NCI-H2196 (cell line): ENCODE results near the gene UBE4A.

Experiments used
- DNase-seq: peaks from one replicate; lab custom pipeline; 2025; ENCODE audit not compliant: unreplicated experiment; lab: John Stamatoyannopoulos, UW

The UBE4A gene

GRCh38 chr11:118359295-118359958, at the start of gene UBE4A:
TSS of gene UBE4A (plus strand) at chr11:118359600. CDS start at chr11:118365081, 5,481 bp downstream.
- peak; percentile 95 for DNase-seq

DNA sequence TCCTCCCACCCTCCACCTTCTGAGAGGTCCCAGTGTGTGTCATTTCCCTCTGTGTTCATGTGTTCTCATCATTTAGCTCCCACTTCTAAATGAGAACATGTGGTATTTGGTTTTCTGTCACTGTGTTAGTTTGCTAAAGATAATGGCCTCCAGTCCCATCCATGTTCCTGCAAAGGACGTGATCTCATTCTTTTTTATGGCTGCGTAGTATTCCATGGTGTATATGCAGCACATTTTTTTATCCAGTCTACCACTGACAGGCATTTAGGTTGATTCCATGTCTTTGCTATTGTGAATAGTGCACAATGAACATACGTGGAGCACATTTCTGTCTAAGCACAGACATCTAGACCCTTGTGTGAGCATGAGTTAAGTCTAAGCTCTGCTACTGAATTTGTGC, 49.1 kb upstream of the UBE4A start:
- DNase-seq, result no peak

DNA sequence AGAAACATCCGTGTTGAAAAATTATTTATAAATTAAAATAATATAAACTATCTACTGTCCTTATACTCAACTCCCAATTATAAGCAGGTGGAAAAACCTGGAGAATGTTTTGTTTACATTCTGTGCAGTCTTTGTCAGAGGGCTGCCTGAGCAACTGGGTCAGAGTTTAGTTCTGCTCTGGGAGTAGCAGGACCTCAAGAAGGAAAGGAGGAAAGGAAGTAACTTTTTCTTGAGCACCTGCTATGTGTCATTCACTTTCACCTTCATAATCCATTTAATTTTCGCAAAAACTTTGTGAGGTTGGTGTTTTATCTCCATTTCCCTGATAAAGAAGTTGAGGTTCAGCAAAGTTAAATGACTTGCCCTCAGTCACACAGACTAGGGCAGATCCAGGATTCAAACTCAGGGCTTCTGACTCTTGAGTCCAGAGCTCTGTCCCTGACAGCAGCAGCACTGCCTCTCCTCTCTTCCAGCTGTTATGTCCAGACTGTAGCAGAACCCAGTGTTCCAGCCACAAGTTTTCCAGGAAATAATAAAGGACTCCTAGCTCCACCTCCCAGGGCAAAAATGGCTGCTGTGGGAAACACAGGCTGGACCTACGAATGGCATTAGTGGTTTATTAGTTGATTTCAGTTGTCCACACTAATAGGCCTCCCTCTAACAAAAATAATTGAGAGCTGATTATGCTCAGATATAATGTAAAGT, 48.5 kb upstream of the UBE4A start:
- DNase-seq, result no peak

DNA sequence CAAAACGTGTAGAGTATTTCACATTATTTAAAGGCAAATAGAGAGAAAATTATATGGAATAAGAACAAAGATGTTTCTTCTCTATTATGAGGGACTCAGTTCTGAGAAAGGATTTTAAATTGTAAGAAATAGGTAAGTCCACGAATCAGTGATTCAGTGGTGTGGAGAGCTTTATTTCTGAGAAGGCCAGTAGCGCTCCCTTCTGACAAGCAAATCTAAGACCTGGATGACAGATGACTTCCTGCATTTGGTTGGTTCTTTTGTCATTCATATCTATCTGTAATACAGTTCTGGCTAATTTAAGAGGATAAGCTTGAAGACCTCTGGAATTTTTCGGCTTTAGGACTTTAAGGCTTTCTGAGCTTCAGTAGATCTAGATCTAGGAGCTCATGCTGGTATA, 47.9 kb upstream of the UBE4A start:
- DNase-seq, result no peak

GRCh38 chr11:118312328-118312727, 47.1 kb upstream of the UBE4A start:
- no peak for DNase-seq

DNA sequence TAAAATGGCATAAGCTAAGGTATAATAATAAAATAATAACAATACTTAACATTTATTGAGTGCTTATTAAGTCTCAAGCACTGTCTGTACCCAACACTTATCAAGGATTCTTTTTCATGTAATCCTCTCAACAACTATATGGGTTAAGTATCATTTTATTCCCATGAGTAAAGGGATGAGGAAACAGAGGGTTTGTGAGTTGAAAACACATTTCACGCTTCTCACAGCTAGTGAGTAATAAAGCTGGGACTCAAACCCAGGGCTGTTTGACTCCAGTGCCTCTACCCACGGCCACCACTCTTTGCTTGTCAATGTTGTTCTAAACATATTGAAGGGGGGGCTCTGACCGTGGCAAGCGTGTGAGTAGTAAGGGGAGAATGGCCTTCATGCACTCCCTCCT, 46.2 kb upstream of the UBE4A start:
- DNase-seq, result no peak

GRCh38 chr11:118314988-118315411, 44.4 kb upstream of the UBE4A start:
- DNase-seq, result no peak

DNA sequence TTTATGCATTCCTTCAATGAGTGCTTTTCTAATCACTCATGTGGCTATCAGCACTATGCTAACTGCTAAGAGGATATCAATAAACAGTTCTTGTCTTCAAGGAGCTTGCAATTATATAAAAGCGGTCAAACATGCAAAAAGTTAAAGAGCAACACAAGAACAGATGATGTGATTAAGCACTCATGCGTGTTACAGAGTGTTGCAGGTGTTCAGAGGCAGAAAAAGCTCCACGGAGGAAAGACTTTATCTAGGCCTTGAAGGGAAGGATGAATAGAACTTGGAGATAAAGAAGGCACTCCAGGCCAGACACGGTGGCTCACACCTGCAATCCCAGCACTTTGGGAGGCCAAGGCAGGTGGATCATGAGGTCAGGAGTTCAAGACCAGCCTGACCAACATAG, 41.3 kb upstream of the UBE4A start:
- DNase-seq, result no peak

DNA sequence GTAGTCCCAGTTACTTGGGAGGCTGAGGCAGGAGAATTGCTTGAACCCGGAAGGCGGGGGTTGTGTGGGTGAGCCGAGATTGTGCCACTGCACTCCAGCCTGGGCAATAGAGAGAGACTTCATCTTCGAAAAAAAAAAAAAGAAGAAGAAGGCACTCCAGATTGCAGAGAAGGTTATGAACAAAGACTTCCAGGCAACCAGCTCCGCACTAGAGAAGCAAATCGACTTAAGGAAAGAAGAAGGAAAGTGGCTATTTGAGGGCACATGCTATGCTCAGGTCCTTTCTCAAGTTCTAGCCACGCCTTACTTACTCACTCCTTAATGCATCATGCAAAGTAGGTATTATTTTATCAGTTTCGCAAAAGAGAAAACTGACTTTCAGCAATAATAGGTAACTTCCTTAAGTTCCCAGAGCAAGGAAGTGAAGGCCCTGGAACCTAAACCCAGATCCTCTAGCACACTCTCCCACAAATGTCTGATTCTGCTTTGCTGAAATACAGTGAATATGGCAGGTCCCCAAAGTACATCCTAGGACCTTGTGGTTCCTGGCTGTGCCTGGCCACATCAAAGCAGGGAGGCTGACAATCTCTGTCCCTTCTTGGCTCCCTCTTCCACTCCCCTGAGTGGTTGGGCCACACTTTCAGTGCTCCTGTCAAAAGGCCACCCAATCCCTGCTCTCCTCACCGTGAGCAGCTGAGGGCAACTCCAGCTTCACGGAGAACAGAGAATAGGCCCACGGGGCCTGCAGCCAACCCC, 40.6 kb upstream of the UBE4A start:
- no peak for DNase-seq

GRCh38 chr11:118319337-118319707, 40.1 kb upstream of the UBE4A start:
- no peak for DNase-seq

- no peak for DNase-seq
Measured at GRCh38 chr11:118320515-118320914, 38.9 kb upstream of the UBE4A start.

GRCh38 chr11:118321386-118322082, 37.9 kb upstream of the UBE4A start:
- DNase-seq, result peak; percentile 11

- DNase-seq, result no peak
Measured at GRCh38 chr11:118322721-118323120, 36.7 kb upstream of the UBE4A start.

DNA sequence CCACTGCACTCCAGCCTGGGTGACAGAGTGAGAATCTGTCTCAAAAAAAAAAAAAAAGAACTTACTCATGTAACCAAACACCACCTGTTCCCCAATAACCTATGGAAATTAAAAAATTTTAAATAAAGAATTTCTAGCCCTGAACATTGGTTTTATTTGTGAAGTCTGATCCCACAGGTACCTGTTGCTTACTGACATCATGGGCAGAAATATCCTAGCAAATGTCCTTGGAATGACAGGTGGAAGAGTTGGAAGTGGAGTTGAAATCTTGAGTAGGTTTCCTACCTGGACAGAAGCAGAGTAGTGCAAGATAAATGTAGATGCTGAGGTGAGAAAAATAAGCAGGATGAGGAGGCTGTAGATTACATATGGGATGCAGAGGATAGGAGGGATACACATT, 34.1 kb upstream of the UBE4A start:
- no peak for DNase-seq

GRCh38 chr11:118328745-118329144, 30.7 kb upstream of the UBE4A start:
- no peak for DNase-seq

GRCh38 chr11:118334745-118335144, 24.7 kb upstream of the UBE4A start:
- no peak for DNase-seq

DNA sequence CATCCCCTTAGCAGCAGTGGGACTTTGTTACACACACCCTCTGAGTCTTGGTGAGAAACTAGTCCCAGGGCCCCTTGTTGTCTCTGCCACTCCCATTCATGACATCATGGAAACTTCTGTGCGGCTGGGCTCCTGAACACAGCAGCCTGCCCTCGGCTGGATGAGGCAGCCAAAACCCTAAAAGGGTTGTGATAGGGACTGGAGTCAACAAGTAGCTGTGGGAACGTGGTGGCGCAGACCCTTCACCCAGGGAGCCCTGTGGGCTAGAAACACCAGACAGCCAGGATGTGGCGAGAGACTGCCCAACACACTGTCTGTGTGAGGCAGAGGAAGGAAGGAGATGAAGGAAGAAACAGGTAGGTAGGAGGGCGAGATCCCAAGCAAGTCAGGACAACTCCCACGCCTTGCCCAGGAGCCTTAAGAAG, 20.8 kb upstream of the UBE4A start:
- DNase-seq, result no peak

DNA sequence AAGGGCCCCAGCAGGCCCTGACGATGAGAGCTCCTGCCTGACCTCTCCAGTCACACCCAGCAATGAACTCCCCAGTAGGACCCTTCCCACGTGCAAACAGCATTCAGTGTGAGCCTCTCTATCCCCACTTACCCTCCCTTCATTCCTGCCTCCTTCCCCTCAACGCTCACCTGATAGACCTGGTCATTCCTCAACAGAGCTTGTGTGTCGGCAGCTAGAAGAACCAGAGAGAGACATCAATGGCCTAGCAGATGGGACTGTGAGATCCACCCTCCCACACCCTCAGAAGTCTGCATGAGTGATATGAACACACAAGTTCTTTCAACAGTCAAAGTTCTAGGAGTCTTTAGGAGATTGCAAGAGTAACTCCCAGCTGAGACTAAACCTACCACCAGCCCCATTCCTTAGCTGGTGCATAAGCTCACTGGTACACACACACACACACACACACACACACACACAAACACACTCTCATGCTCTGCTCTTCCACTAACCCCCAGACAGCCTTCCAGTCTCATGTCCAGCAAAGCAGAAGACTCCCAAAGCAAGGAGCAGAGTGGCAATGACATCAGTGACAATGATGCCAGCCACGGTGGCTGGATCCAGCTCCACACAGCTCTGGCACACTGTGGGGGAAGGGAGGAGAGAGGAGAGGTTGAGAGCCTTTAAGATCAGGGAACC, 20.0 kb upstream of the UBE4A start:
- no peak for DNase-seq

GRCh38 chr11:118340449-118340848, 19.0 kb upstream of the UBE4A start:
- DNase-seq, result no peak

- DNase-seq, result no peak
Measured at GRCh38 chr11:118341261-118341660, 18.1 kb upstream of the UBE4A start.
